Ishikawa (cell line): ENCODE measurements around the gene CSRP1.
A peak's percentile ranks its signal among the peaks of the same experiment; 100 is the strongest.

ENCODE experiments used
- EGR1 ChIP-seq: IDR thresholded peaks from 2 replicates; pipeline ENCODE4 v1.6.1; 2012
- RAD21 ChIP-seq: IDR thresholded peaks from 2 replicates; pipeline ENCODE4 v1.6.1; 2012; ENCODE audit warnings: low read depth
- TAF1 ChIP-seq: IDR thresholded peaks from 2 replicates; pipeline ENCODE4 v1.6.1; 2012; ENCODE audit warnings: low read depth, mild to moderate bottlenecking
- YY1 ChIP-seq: IDR thresholded peaks from 2 replicates; pipeline ENCODE4 v1.6.1; 2012; ENCODE audit warnings: low read depth
- ZBTB7A ChIP-seq: IDR thresholded peaks from 2 replicates; pipeline ENCODE4 v1.6.1; 2012; ENCODE audit warnings: low read depth
- TF ChIP-seq, protein P1 (sequence below): IDR thresholded peaks from 2 replicates; pipeline ENCODE4 v1.6.1; 2012; ENCODE audit warnings: low read depth, mild to moderate bottlenecking
- TF ChIP-seq, protein P2 (sequence below): IDR thresholded peaks from 2 replicates; pipeline ENCODE4 v1.6.1; 2012

DNA sequence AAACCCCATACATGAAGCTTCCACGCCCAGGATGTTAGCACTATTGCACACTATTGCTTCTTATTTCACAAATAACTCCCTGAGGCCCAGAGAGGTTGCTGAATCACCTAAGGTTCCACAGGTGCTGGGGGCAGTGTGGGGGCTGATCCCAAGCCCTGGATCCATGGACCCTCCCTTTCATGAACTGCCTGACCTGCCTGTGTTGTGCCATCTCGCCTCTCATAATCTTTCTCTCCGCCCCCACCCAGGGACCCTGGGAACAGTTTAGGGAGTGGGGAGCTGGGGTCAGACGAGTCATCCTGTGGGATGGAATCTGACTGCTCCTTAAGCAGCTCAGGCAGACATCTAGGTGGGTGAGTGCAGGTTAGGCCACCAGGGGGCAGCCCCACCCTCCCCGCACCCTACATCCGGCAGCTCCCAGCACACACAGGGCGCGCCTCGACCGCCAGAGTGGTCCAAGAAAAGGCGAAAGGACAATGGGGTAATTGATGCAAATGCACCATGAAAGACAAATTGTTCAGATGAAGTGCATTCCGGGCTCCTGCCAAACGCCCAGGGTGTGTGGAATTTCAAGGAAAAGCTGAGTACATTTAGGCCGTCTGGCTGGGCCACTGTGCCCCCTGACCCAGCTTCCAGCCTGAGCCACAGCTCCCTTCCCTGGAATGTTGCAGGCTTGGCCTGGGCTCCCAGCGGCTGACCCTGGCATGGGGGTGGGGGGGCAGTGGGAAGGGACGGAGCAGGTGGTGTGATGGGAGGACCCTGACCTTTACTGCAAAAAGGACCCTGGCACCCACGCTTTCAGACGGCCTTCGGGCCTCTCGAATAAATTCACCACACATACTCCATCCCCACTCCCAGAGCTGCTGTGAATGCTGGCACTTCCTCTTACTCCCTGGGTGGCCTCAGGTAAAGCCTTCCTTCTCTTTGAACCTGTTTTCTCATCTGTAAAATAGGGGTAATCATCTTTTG is 58.7 kb downstream of the CSRP1 start:
- TF ChIP-seq EGR1 = no peak
- TF ChIP-seq YY1 = 0 out of 2 replicates have a peak, but pooled peaks have one; percentile 10
- TF ChIP-seq TAF1 = no peak
- peak; percentile 91 for TF ChIP-seq RAD21
- TF ChIP-seq, protein P1, sequence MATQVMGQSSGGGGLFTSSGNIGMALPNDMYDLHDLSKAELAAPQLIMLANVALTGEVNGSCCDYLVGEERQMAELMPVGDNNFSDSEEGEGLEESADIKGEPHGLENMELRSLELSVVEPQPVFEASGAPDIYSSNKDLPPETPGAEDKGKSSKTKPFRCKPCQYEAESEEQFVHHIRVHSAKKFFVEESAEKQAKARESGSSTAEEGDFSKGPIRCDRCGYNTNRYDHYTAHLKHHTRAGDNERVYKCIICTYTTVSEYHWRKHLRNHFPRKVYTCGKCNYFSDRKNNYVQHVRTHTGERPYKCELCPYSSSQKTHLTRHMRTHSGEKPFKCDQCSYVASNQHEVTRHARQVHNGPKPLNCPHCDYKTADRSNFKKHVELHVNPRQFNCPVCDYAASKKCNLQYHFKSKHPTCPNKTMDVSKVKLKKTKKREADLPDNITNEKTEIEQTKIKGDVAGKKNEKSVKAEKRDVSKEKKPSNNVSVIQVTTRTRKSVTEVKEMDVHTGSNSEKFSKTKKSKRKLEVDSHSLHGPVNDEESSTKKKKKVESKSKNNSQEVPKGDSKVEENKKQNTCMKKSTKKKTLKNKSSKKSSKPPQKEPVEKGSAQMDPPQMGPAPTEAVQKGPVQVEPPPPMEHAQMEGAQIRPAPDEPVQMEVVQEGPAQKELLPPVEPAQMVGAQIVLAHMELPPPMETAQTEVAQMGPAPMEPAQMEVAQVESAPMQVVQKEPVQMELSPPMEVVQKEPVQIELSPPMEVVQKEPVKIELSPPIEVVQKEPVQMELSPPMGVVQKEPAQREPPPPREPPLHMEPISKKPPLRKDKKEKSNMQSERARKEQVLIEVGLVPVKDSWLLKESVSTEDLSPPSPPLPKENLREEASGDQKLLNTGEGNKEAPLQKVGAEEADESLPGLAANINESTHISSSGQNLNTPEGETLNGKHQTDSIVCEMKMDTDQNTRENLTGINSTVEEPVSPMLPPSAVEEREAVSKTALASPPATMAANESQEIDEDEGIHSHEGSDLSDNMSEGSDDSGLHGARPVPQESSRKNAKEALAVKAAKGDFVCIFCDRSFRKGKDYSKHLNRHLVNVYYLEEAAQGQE = no peak
- TF ChIP-seq ZBTB7A = no peak
- TF ChIP-seq, protein P2, sequence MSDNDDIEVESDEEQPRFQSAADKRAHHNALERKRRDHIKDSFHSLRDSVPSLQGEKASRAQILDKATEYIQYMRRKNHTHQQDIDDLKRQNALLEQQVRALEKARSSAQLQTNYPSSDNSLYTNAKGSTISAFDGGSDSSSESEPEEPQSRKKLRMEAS = peak; percentile 26; the same call in 1 of the 2 replicates
